ENCODE measurements around the gene RAB11FIP3.
A peak's percentile ranks its signal among the peaks of the same experiment; 100 is the strongest.

Gene RAB11FIP3

GRCh38 chr16:392450-393030 lies 32.9 kb upstream of the RAB11FIP3 start:
- TF ChIP-seq TCF12 (IDR thresholded peaks at IDR 0.05; ENCODE audit: low read depth) (no peak), YY1 (IDR thresholded peaks at IDR 0.05; ENCODE audit: low read depth) (no peak)

GRCh38 chr16:396199-396598 lies 29.2 kb upstream of the RAB11FIP3 start:
- TF ChIP-seq ZBTB7A (IDR thresholded peaks at IDR 0.05; ENCODE audit: low read depth) (no peak), REST (IDR thresholded peaks at IDR 0.05; ENCODE audit: low read depth) (no peak), TCF12 (IDR thresholded peaks at IDR 0.05; ENCODE audit: low read depth) (no peak), USF1 (IDR thresholded peaks at IDR 0.05) (no peak), MAX (IDR thresholded peaks at IDR 0.05) (no peak)

GRCh38 chr16:396605-397004 lies 28.8 kb upstream of the RAB11FIP3 start:
- TF ChIP-seq NFIC (IDR thresholded peaks at IDR 0.05) (no peak), REST (IDR thresholded peaks at IDR 0.05; ENCODE audit: low read depth) (no peak), ZBTB7A (IDR thresholded peaks at IDR 0.05; ENCODE audit: low read depth) (no peak), CREB1 (IDR thresholded peaks at IDR 0.05; ENCODE audit: low read depth) (no peak), USF1 (IDR thresholded peaks at IDR 0.05) (no peak), EGR1 (IDR thresholded peaks at IDR 0.05) (no peak), TCF12 (IDR thresholded peaks at IDR 0.05; ENCODE audit: low read depth) (no peak), TAF1 (IDR thresholded peaks at IDR 0.05; ENCODE audit: low read depth) (no peak), EP300 (IDR thresholded peaks at IDR 0.05; ENCODE audit: borderline replicate concordance) (no peak), TEAD4 (IDR thresholded peaks at IDR 0.05) (no peak), MAX (IDR thresholded peaks at IDR 0.05) (no peak), YY1 (IDR thresholded peaks at IDR 0.05; ENCODE audit: low read depth) (no peak), RAD21 (IDR thresholded peaks at IDR 0.05; ENCODE audit: low read depth) (no peak), CEBPB (IDR thresholded peaks at IDR 0.05) (no peak), FOXM1 (IDR thresholded peaks at IDR 0.05; ENCODE audit: borderline replicate concordance, low read depth) (no peak)

- TF ChIP-seq FOXM1 (IDR thresholded peaks at IDR 0.05; ENCODE audit: borderline replicate concordance, low read depth) (no peak), CREB1 (IDR thresholded peaks at IDR 0.05; ENCODE audit: low read depth) (no peak), ZBTB7A (IDR thresholded peaks at IDR 0.05; ENCODE audit: low read depth) (peak; percentile 83)
Measured at GRCh38 chr16:397135-397661, 28.3 kb upstream of the RAB11FIP3 start, which contains the start of gene NME4. NME4 (plus strand) TSS chr16:397199; CDS start chr16:397223, 24 bp downstream.

- TF ChIP-seq YY1 (IDR thresholded peaks at IDR 0.05; ENCODE audit: low read depth) = no peak
- no peak for TF ChIP-seq TEAD4 (IDR thresholded peaks at IDR 0.05)
- peak; percentile 23; the same call in 1 of the 2 replicates for TF ChIP-seq ZBTB7A (IDR thresholded peaks at IDR 0.05; ENCODE audit: low read depth)
Measured at GRCh38 chr16:397736-398332, 27.6 kb upstream of the RAB11FIP3 start.

GRCh38 chr16:398561-399339 lies 26.7 kb upstream of the RAB11FIP3 start:
- TF ChIP-seq TCF12 (IDR thresholded peaks at IDR 0.05; ENCODE audit: low read depth) = no peak
- no peak for TF ChIP-seq ZBTB7A (IDR thresholded peaks at IDR 0.05; ENCODE audit: low read depth)
- no peak for TF ChIP-seq REST (IDR thresholded peaks at IDR 0.05; ENCODE audit: low read depth)
- no peak for TF ChIP-seq RAD21 (IDR thresholded peaks at IDR 0.05; ENCODE audit: low read depth)
- TF ChIP-seq CREB1 (IDR thresholded peaks at IDR 0.05; ENCODE audit: low read depth) = no peak
- TF ChIP-seq EGR1 (IDR thresholded peaks at IDR 0.05) = no peak
- TF ChIP-seq NFIC (IDR thresholded peaks at IDR 0.05) = no peak
- TF ChIP-seq YY1 (IDR thresholded peaks at IDR 0.05; ENCODE audit: low read depth) = no peak
- TF ChIP-seq TAF1 (IDR thresholded peaks at IDR 0.05; ENCODE audit: low read depth) = no peak
- TF ChIP-seq USF1 (IDR thresholded peaks at IDR 0.05) = no peak
